Measurements from ENCODE around the gene RIPOR2.
"Not testable (repeated sequence)": the region's sequence is repeated elsewhere in the genome, so short reads cannot be mapped to it uniquely, and the experiment has no call there.

RIPOR2 gene

GRCh38 chr6:24764833-24765828, 170.6 kb downstream of the RIPOR2 start:
- DNase-seq (ENCODE audit: low read depth, low spot score) = not testable (repeated sequence)

DNA sequence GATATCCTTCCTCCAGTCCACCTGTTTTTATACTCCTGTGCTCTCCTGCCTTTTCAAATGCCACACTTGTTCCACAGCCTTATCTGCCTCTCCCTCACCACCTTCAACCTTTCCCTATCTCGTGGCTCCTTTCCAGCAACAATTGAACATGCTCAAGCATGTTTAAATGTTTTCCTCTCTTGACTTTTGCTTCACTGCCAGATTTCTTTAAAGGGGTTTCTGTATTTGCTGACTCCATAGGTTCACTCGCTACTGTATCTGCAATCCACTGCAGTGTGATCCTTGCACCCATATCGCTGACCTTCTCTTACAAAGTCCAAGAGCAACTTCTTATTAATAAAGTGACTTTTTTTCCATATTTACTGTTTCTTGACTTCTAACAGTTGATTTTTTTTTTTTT, 172.2 kb downstream of the RIPOR2 start:
- no peak for DNase-seq (ENCODE audit: low read depth, low spot score)

DNA sequence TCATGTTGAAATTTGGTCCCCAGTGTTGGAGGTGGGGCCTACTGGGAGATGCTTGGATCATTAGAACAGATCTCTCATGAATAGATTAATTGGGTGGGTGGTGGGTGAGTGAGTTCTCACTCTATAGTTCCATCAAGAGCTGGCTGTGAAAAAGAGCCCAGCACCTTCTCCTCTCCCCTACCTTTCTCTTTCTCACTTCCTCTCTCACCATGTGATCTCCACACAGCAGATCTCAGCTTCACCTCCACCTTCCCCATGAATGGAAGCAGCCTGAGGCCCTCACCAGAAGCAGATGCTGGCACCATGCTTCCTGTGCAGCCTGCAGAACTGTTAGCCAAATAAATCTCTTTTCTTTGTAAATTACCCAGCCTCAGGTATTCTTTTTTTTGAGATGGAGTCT, 173.9 kb downstream of the RIPOR2 start:
- DNase-seq (ENCODE audit: low read depth, low spot score) = no peak

GRCh38 chr6:24761193-24761835, 174.4 kb downstream of the RIPOR2 start:
- DNase-seq (ENCODE audit: low read depth, low spot score) = no peak

GRCh38 chr6:24760210-24760609, 175.6 kb downstream of the RIPOR2 start:
- no peak for DNase-seq (ENCODE audit: low read depth, low spot score)

DNA sequence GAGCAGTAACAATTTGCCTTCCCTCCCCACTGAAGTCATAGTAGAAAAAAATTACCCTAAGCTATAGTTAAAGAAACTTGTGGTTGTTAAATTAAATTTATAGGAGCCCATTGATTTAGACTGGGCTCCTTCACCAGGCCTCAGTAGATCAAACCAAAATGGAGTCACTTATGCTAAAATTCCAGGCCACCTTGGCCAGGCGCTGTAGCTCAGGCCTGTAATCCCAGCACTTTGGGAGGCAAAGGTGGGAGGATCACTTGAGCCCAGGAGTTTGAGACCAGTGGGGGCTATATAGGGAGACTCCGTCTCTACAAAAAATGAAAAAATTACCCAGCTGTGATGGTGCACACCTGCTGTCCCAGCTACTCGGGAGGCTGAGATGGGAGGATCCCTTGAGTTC, 176.0 kb downstream of the RIPOR2 start:
- no peak for DNase-seq (ENCODE audit: low read depth, low spot score)

DNA sequence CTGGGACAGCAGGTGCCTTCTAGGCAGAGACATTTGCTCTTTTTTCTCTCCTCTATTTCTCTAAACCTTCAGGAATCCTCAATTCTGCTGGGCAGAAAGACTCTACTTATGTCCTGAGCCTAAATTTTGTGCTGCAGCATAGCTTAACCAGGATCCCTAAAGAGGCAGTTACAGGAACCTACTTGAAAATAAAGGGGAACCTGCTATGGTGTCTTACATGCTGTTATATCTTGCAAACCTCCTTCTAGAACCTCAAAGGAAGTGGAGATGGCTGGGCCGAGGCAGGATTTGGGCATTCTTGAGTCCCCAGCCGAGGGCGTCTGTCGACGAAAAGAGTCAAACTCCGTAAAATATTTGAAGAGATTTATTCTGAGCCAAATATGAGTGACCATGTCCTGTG, 178.1 kb downstream of the RIPOR2 start:
- DNase-seq (ENCODE audit: low read depth, low spot score) = no peak

- DNase-seq (ENCODE audit: low read depth, low spot score) = no peak
These were observed 180.5 kb downstream of the RIPOR2 start for GRCh38 chr6:24755279-24755678.

- DNase-seq (ENCODE audit: low read depth, low spot score) = not testable (repeated sequence)
These were observed 181.4 kb downstream of the RIPOR2 start for GRCh38 chr6:24754378-24754777.
